ENCODE results near the gene PPM1J. TPM values are rescaled to one million over a fixed set of nuclear protein-coding genes. Genes with fewer than 3 reads are reported as not detected.
A peak's percentile ranks its signal among the peaks of the same experiment; 100 is the strongest.

The PPM1J gene
- polyA plus RNA-seq, 1 of the 3 experiments (the other 2 are of a cell fraction) = 5.3 TPM

DNA sequence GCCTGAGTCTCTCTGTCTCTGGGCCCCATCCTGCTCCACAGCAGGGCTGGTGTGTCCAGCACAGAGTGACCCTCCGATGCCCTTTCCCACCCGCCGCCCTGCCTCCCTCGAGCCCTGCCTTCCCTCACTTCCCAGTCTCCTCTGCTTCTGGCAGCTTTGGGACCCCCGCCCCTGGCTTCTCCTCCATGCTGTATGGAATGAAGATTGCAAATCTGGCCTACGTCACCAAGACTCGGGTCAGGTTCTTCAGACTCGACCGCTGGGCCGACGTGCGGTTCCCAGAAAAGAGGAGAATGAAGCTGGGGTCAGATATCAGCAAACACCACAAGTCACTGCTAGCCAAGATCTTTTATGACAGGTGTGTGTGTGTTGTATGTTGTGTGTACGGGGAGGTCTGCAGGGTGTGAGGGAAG lies 26.3 kb downstream of the PPM1J start:
- H3K27me3 ChIP-seq (ENCODE audit: insufficient read depth) = no peaks in the 10 kb centered on the region
- TF ChIP-seq, protein P1, sequence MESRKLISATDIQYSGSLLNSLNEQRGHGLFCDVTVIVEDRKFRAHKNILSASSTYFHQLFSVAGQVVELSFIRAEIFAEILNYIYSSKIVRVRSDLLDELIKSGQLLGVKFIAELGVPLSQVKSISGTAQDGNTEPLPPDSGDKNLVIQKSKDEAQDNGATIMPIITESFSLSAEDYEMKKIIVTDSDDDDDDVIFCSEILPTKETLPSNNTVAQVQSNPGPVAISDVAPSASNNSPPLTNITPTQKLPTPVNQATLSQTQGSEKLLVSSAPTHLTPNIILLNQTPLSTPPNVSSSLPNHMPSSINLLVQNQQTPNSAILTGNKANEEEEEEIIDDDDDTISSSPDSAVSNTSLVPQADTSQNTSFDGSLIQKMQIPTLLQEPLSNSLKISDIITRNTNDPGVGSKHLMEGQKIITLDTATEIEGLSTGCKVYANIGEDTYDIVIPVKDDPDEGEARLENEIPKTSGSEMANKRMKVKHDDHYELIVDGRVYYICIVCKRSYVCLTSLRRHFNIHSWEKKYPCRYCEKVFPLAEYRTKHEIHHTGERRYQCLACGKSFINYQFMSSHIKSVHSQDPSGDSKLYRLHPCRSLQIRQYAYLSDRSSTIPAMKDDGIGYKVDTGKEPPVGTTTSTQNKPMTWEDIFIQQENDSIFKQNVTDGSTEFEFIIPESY (IDR thresholded peaks at IDR 0.05; ENCODE audit: borderline replicate concordance, low read depth) = no peak
- TF ChIP-seq REST (IDR thresholded peaks at IDR 0.05; ENCODE audit: low read depth, low read length) (no peak), FOXJ3 (CRISPR knock-in tag; IDR thresholded peaks at IDR 0.05) (no peak), ELF1 (IDR thresholded peaks at IDR 0.05) (no peak), GATA2 (CRISPR knock-in tag; IDR thresholded peaks at IDR 0.05) (no peak), SMC3 (IDR thresholded peaks at IDR 0.05; ENCODE audit: low read depth, low read length) (no peak), FOSL2 (IDR thresholded peaks at IDR 0.05; ENCODE audit: borderline replicate concordance, low read depth) (no peak), GABPA (IDR thresholded peaks at IDR 0.05; ENCODE audit: low read depth) (no peak), POLR2AphosphoS5 (IDR thresholded peaks at IDR 0.05; ENCODE audit: low read depth, low read length) (no peak), NFIC (IDR thresholded peaks at IDR 0.05; ENCODE audit: borderline replicate concordance) (no peak), RCOR1 (IDR thresholded peaks at IDR 0.05; ENCODE audit: low read length) (no peak), TAF1 (IDR thresholded peaks at IDR 0.05; ENCODE audit: borderline replicate concordance, low read depth, low read length) (no peak), CHD2 (IDR thresholded peaks at IDR 0.05; ENCODE audit: low read length, partially characterized antibody) (no peak), NRF1 (IDR thresholded peaks at IDR 0.05; ENCODE audit: low read depth, low read length) (no peak), EP300 (IDR thresholded peaks at IDR 0.05; ENCODE audit: borderline replicate concordance in 1 of 2, low read depth in 1 of 2, low read length in 1 of 2) (no peak), TCF12 (IDR thresholded peaks at IDR 0.05) (no peak), EZH2phosphoT487 (IDR thresholded peaks at IDR 0.05; ENCODE audit: borderline replicate concordance, low read depth) (no peak)
- TF ChIP-seq, protein P2, sequence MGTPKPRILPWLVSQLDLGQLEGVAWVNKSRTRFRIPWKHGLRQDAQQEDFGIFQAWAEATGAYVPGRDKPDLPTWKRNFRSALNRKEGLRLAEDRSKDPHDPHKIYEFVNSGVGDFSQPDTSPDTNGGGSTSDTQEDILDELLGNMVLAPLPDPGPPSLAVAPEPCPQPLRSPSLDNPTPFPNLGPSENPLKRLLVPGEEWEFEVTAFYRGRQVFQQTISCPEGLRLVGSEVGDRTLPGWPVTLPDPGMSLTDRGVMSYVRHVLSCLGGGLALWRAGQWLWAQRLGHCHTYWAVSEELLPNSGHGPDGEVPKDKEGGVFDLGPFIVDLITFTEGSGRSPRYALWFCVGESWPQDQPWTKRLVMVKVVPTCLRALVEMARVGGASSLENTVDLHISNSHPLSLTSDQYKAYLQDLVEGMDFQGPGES (IDR thresholded peaks at IDR 0.05; ENCODE audit: low read depth, low read length) = no peak
- TF ChIP-seq, protein P3, sequence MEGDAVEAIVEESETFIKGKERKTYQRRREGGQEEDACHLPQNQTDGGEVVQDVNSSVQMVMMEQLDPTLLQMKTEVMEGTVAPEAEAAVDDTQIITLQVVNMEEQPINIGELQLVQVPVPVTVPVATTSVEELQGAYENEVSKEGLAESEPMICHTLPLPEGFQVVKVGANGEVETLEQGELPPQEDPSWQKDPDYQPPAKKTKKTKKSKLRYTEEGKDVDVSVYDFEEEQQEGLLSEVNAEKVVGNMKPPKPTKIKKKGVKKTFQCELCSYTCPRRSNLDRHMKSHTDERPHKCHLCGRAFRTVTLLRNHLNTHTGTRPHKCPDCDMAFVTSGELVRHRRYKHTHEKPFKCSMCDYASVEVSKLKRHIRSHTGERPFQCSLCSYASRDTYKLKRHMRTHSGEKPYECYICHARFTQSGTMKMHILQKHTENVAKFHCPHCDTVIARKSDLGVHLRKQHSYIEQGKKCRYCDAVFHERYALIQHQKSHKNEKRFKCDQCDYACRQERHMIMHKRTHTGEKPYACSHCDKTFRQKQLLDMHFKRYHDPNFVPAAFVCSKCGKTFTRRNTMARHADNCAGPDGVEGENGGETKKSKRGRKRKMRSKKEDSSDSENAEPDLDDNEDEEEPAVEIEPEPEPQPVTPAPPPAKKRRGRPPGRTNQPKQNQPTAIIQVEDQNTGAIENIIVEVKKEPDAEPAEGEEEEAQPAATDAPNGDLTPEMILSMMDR (IDR thresholded peaks at IDR 0.05) = no peak
- H3K79me2 ChIP-seq (ENCODE audit: insufficient read depth) = peaks cover 28% of the 10 kb centered on the region
- H3K9ac ChIP-seq = no peak overlapping the region
- H4K20me1 ChIP-seq (ENCODE audit: insufficient read depth) = peaks cover 19% of the 10 kb centered on the region
- no peak overlapping the region for H3K4me3 ChIP-seq (ENCODE audit: low read depth in 2 of 2, low read length in 1 of 2)
- no peak overlapping the region for H3K4me2 ChIP-seq
- DNase-seq = peak; percentile 6
- WGBS (ENCODE audit: low lambda C conversion rate) = 98% methylated on average over 13 of the region's 13 CpGs
- CTCF ChIA-PET = interaction anchor here (1.2 to 1.4 kb wide), 2 partner anchors 14 to 35 kb away, joined by 3 read pairs; partner anchors contain the start of gene MOV10
- POLR2A ChIA-PET = no interaction called here
- H3K4me1 ChIP-seq (ENCODE audit: control insufficient read depth in 1 of 2, insufficient read depth in 2 of 2, low read depth in 1 of 2, low read length in 1 of 2) = no peaks in the 10 kb centered on the region; a peak in 1 of 4 replicates
- no peaks in the 10 kb centered on the region for H3F3A ChIP-seq (replicated peaks; ENCODE audit: insufficient read depth)
- no peaks in the 10 kb centered on the region for H3K9me2 ChIP-seq
- H3K27ac ChIP-seq (ENCODE audit: low read depth in 2 of 2, low read length in 1 of 2) = no peak overlapping the region
- H3K36me3 ChIP-seq (replicated peaks in 1 of 2; ENCODE audit: control insufficient read depth in 1 of 2, insufficient read depth in 2 of 2, low read length in 1 of 2) = peaks cover 18 to 20% of the 10 kb centered on the region in 2 experiments
- no peak overlapping the region for H2AFZ ChIP-seq (ENCODE audit: low read depth)
- H3K9me3 ChIP-seq = no peaks in the 10 kb centered on the region

Data from SK-N-SH (cell line).